Measurements from ENCODE around the gene SLC4A1. TPM values are rescaled to one million over a fixed set of nuclear protein-coding genes. Genes with fewer than 3 reads are reported as not detected.

The SLC4A1 gene
- total RNA-seq, 6 donors from 2014 or later = 0.46 to 6.3 (median 1.0) TPM; not detected in 1

DNA sequence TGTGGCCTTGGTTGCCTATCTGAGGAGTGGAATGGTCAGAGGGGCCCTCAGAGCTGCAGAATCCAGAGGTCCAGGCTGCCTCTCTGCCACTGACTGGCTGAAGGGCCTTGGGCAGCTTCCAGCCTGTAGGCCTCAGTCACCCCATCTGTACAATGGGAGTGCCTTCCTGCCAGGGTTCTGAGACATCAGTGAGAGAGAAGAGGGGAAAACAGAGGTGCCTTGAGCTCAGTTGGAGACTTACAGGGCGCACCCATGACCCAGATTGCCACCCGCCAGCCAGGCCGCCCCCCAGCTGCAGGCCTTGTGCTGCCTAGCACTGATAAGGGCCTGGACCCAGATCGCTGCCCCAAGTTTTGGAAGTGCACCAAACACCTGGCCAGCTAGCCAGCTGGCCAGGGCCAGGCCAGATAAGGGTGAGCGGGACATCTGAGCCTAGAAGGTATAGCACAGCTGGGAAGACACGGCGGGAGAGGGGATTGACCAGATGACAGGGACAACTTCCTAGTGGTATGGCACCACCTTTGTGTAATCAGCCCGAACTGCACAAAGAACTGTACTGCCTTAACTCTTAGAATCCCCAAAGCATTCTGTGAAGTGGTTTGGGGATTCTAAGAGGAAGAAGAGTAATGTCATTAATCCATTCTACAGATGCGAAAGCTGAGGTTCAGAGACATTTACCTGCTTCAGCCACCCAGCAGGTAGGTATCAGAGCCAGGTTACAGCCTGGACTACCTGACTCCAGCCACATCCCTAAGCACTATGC is 1.4 kb downstream of the SLC4A1 start:
- H3K4me1 ChIP-seq = no peaks in the 10 kb centered on the region
- ATAC-seq (ENCODE audit: low FRiP score in 2 of 2) (no peak), DNase-seq (no peak)
- H3K36me3 ChIP-seq = no peaks in the 10 kb centered on the region
- no peaks in the 10 kb centered on the region for H3K27me3 ChIP-seq
- WGBS, 2 donors = 51 to 74% methylated on average over 5 to 9 of the region's 9 CpGs
- TF ChIP-seq EP300 (IDR thresholded peaks at IDR 0.05) (no peak), POLR2AphosphoS5 (IDR thresholded peaks at IDR 0.05) (no peak), POLR2A (IDR thresholded peaks at IDR 0.05) (no peak)
- TF ChIP-seq, protein P1, sequence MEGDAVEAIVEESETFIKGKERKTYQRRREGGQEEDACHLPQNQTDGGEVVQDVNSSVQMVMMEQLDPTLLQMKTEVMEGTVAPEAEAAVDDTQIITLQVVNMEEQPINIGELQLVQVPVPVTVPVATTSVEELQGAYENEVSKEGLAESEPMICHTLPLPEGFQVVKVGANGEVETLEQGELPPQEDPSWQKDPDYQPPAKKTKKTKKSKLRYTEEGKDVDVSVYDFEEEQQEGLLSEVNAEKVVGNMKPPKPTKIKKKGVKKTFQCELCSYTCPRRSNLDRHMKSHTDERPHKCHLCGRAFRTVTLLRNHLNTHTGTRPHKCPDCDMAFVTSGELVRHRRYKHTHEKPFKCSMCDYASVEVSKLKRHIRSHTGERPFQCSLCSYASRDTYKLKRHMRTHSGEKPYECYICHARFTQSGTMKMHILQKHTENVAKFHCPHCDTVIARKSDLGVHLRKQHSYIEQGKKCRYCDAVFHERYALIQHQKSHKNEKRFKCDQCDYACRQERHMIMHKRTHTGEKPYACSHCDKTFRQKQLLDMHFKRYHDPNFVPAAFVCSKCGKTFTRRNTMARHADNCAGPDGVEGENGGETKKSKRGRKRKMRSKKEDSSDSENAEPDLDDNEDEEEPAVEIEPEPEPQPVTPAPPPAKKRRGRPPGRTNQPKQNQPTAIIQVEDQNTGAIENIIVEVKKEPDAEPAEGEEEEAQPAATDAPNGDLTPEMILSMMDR (IDR thresholded peaks at IDR 0.05) = no peak
- H3K4me3 ChIP-seq = no peak overlapping the region
- H3K9me3 ChIP-seq = no peaks in the 10 kb centered on the region
- no peak overlapping the region for H3K27ac ChIP-seq

DNA sequence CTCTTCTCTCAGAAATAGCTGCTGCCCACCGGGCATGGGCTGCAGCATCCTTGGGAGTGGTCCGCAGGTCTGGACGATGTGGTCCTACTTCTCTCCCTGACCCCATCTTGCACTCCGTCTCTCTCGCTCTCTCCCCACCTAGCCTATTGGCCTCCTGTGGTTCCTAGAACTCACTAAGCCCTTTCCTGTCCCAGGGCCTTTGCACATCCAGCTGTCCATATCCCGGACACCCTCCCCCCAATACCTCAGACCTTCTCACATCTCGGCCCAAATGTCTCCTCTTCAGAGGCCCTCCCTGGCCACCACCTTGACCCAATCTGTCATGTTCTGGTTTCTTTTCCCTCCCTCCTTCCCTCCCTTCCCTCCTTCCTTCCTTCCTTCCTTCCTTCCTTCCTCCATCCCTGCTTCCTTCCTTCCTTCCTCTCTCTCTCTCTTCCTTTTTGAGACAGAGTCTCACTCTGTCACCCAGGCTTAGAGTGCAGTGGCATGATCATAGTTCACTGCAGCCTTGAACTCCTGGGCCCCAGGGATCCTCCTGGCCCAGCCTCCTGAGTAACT is 4.5 kb downstream of the SLC4A1 start:
- Histone ChIP-seq H3K27ac (no peak overlapping the region), H3K4me1 (no peaks in the 10 kb centered on the region), H3K27me3 (no peaks in the 10 kb centered on the region), H3K9me3 (no peaks in the 10 kb centered on the region), H3K36me3 (no peaks in the 10 kb centered on the region), H3K4me3 (no peak overlapping the region)
- TF ChIP-seq POLR2AphosphoS5 (IDR thresholded peaks at IDR 0.05) = no peak
- TF ChIP-seq, protein P1 (IDR thresholded peaks at IDR 0.05) = no peak
- no peak for TF ChIP-seq EP300 (IDR thresholded peaks at IDR 0.05)
- no peak for TF ChIP-seq POLR2A (IDR thresholded peaks at IDR 0.05)
- ATAC-seq (ENCODE audit: low FRiP score in 2 of 2) = no peak
- DNase-seq = no peak
- WGBS, 2 donors = 85 to 90% methylated on average over 5 to 7 of the region's 7 CpGs

DNA sequence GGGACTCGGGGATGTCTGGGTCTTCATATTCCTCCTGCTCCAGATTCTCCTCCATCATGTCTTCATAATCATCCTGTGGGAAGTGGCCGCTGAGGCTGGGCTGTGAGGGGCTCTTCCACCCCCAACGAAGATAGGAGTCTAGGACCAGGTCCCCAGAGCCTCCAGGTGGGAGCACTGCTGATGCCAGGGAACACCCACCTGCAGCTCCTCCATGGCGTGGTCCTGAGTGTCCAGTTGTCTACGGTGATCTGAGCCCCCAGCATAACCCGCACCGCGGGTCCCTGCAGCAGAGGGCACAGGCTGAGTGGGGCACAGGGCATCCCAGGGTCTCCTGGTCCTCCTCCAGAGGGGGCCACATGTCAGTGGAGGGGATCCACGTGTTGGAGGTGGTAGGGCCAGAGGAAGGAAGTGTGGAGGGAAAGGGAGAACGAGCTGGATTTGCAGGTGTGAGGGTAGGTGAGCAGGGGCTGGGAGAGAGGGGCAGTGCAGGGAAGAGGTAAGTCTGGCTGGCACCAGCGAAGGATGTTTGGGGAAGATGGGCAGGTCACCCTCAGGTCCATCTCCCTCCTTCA is 5.2 kb downstream of the SLC4A1 start:
- no peaks in the 10 kb centered on the region for H3K4me1 ChIP-seq
- no peaks in the 10 kb centered on the region for H3K27me3 ChIP-seq
- WGBS, 2 donors = 72 to 73% methylated on average over 9 to 11 of the region's 11 CpGs
- DNase-seq (no peak), ATAC-seq (ENCODE audit: low FRiP score in 2 of 2) (no peak)
- H3K27ac ChIP-seq = no peak overlapping the region
- no peak overlapping the region for H3K4me3 ChIP-seq
- TF ChIP-seq POLR2AphosphoS5 (IDR thresholded peaks at IDR 0.05) (no peak), EP300 (IDR thresholded peaks at IDR 0.05) (no peak), POLR2A (IDR thresholded peaks at IDR 0.05) (no peak)
- TF ChIP-seq, protein P1 (IDR thresholded peaks at IDR 0.05) = no peak
- no peaks in the 10 kb centered on the region for H3K9me3 ChIP-seq
- no peaks in the 10 kb centered on the region for H3K36me3 ChIP-seq

DNA sequence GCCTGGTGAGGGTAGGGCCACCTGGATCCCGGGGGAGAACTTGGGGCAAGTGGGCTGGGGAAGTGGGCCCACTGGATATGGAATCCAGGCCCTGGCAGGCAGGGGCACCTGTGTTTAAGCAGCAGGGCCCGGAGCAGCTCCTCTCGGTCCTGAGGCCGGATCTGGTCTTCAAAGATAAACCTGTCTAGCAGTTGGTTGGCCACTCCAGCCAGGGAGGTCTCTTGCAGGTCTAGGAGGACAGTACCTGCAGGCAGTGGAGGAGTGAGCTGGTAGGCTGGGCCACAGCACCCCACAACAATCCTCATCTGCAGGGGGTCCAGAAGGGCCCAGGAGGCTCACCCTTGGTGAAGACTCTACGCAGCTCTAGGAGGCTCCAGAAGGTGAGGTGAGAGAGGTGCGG is 7.6 kb downstream of the SLC4A1 start:
- WGBS, 2 donors = 95% methylated on average over 3 to 6 of the region's 6 CpGs
- no peak for ATAC-seq (ENCODE audit: low FRiP score in 2 of 2)
- TF ChIP-seq, protein P1 (IDR thresholded peaks at IDR 0.05) = no peak
- TF ChIP-seq EP300 (IDR thresholded peaks at IDR 0.05) (no peak), POLR2AphosphoS5 (IDR thresholded peaks at IDR 0.05) (no peak), POLR2A (IDR thresholded peaks at IDR 0.05) (no peak)

More for the DNA sequence above, 7.6 kb downstream of the SLC4A1 start:
- no peak overlapping the region for H3K27ac ChIP-seq
- no peaks in the 10 kb centered on the region for H3K27me3 ChIP-seq
- no peak for DNase-seq
- no peaks in the 10 kb centered on the region for H3K36me3 ChIP-seq
- no peaks in the 10 kb centered on the region for H3K4me1 ChIP-seq
- H3K9me3 ChIP-seq = no peaks in the 10 kb centered on the region
- H3K4me3 ChIP-seq = no peak overlapping the region

Data from upper lobe of left lung (tissue), 6 donors.